Right renal cortex interstitium (tissue), 3 donors: ENCODE results near the gene CDR2L. TPM values are rescaled to one million over a fixed set of nuclear protein-coding genes. Genes with fewer than 3 reads are reported as not detected.

Experiments
- DNase-seq, 3 donors: peaks; one replicate each; pipeline ENCODE4 v3.0.0-alpha.2; 2013; ENCODE audit warnings: low read depth in 3 of 3, low spot score in 2 of 3
- polyA plus RNA-seq, 3 donors: library from polyadenylated mRNA; unstranded; fragments of 120-200 nt; gene quantifications; one replicate each; pipeline ENCODE4 v1.2.1, GENCODE V29; 2013; ENCODE audit not compliant: insufficient read length in 3 of 3

Gene CDR2L
- polyA plus RNA-seq = 1 to 10 TPM; 7.3 to 8.6 (median 7.7) TPM

GRCh38 chr17:74987418-74987908, at the start of gene CDR2L:
Gene CDR2L, plus strand, starts transcription at chr17:74987632. Its CDS starts 412 bp downstream, at chr17:74988044.
- DNase-seq = peak in 2 of 3 donors; percentile 88

- no peak for DNase-seq
Measured at GRCh38 chr17:74938194-74938950, 49.1 kb upstream of the CDR2L start.

GRCh38 chr17:74939534-74939933, 47.9 kb upstream of the CDR2L start:
- DNase-seq = no peak

- no peak for DNase-seq
Measured at GRCh38 chr17:74941128-74941725, 46.2 kb upstream of the CDR2L start.

GRCh38 chr17:74943808-74944522, 43.5 kb upstream of the CDR2L start:
- no peak for DNase-seq

GRCh38 chr17:74945543-74945942, 41.9 kb upstream of the CDR2L start:
- no peak for DNase-seq

GRCh38 chr17:74946641-74947040, 40.8 kb upstream of the CDR2L start:
- DNase-seq = no peak

GRCh38 chr17:74947041-74947754, 40.2 kb upstream of the CDR2L start:
- no peak for DNase-seq

- DNase-seq = no peak
Measured at GRCh38 chr17:74949455-74950115, 37.8 kb upstream of the CDR2L start.

GRCh38 chr17:74950207-74950606, 37.2 kb upstream of the CDR2L start:
- DNase-seq = no peak

GRCh38 chr17:74951065-74951464, 36.4 kb upstream of the CDR2L start:
- no peak for DNase-seq

GRCh38 chr17:74951680-74952421, 35.6 kb upstream of the CDR2L start:
- no peak for DNase-seq

GRCh38 chr17:74952431-74953133, 34.9 kb upstream of the CDR2L start:
- DNase-seq = no peak

- no peak for DNase-seq
Measured at GRCh38 chr17:74953134-74953687, 34.2 kb upstream of the CDR2L start.

- DNase-seq = no peak
Measured at GRCh38 chr17:74954115-74954514, 33.3 kb upstream of the CDR2L start.

- DNase-seq = no peak
Measured at GRCh38 chr17:74954665-74955421, 32.6 kb upstream of the CDR2L start.

- no peak for DNase-seq
Measured at GRCh38 chr17:74956093-74956492, 31.3 kb upstream of the CDR2L start.
